MM.1S (cell line): Measurements from ENCODE around the gene FGFR4.
A peak's percentile ranks its signal among the peaks of the same experiment; 100 is the strongest.

Experiments
- DNase-seq: peaks from one replicate; pipeline ENCODE4 v3.0.0-alpha.2; 2015
- H2AFZ ChIP-seq: fragments of 300-600 bp; sonication (generic); 2 replicates; pipeline ENCODE4 v1.6.0; 2016; ENCODE audit warnings: antibody characterized with exemption, low read length
- H3F3A ChIP-seq: fragments of 300-600 bp; sonication (generic); 2 replicates; pipeline ENCODE4 v1.6.1; 2016; ENCODE audit warnings: mild to moderate bottlenecking, antibody characterized with exemption, low read length, moderate library complexity, mixed read lengths; ENCODE audit not compliant: insufficient read depth
- H3K27ac ChIP-seq: fragments of 300-600 bp; sonication (generic); 2 replicates; pipeline ENCODE4 v1.5.1; 2016; ENCODE audit warnings: mild to moderate bottlenecking, low read length
- H3K27me3 ChIP-seq: fragments of 300-600 bp; sonication (generic); replicated peaks from 2 replicates; pipeline ENCODE4 v1.6.0; 2016; ENCODE audit warnings: low read length; ENCODE audit not compliant: insufficient read depth
- H3K36me3 ChIP-seq: fragments of 300-600 bp; sonication (generic); replicated peaks from 2 replicates; pipeline ENCODE4 v1.6.1; 2016; ENCODE audit warnings: mild to moderate bottlenecking, low read length, mixed read lengths; ENCODE audit not compliant: insufficient read depth
- H3K4me1 ChIP-seq: fragments of 300-600 bp; sonication (generic); 2 replicates; pipeline ENCODE4 v1.6.1; 2016; ENCODE audit warnings: low read length, mixed read lengths
- H3K4me2 ChIP-seq: fragments of 300-600 bp; sonication (generic); 2 replicates; pipeline ENCODE4 v1.6.0; 2016; ENCODE audit warnings: low read depth, low read length
- H3K4me3 ChIP-seq: fragments of 300-600 bp; sonication (generic); 2 replicates; pipeline ENCODE4 v1.5.1; 2016; ENCODE audit warnings: low read length, mixed read lengths
- H3K79me2 ChIP-seq: fragments of 300-600 bp; sonication (generic); 2 replicates; pipeline ENCODE4 v1.6.1; 2016; ENCODE audit warnings: mixed run types, low read length, mixed read lengths
- H3K9ac ChIP-seq: fragments of 300-600 bp; sonication (generic); 2 replicates; pipeline ENCODE4 v1.6.1; 2016; ENCODE audit warnings: low read length, mixed read lengths
- H3K9me2 ChIP-seq: fragments of 300-600 bp; sonication (generic); replicated peaks from 2 replicates; pipeline ENCODE4 v1.6.1; 2016; ENCODE audit warnings: mild to moderate bottlenecking, low read length, mixed read lengths; ENCODE audit not compliant: insufficient read depth
- H3K9me3 ChIP-seq: fragments of 300-600 bp; sonication (generic); replicated peaks from 2 replicates; pipeline ENCODE4 v1.6.1; 2016; ENCODE audit warnings: mild to moderate bottlenecking, low read length, mixed read lengths; ENCODE audit not compliant: insufficient read depth
- H4K20me1 ChIP-seq: fragments of 300-600 bp; sonication (generic); 2 replicates; pipeline ENCODE4 v1.6.1; 2016; ENCODE audit warnings: mild to moderate bottlenecking, low read length, moderate library complexity, mixed read lengths; ENCODE audit not compliant: insufficient read depth
- CTCF ChIP-seq: fragments of 300-600 bp; sonication (generic); IDR thresholded peaks from 2 replicates; pipeline ENCODE4 v1.5.1; 2016; ENCODE audit warnings: antibody characterized with exemption, low read length, mixed read lengths
- EZH2 ChIP-seq: fragments of 300-600 bp; sonication (generic); optimal IDR thresholded peaks from 2 replicates; pipeline ENCODE3; 2017; ENCODE audit warnings: low read depth, mild to moderate bottlenecking, antibody characterized with exemption, low read length, mixed read lengths
- EZH2phosphoT487 ChIP-seq: fragments of 300-600 bp; sonication (generic); IDR thresholded peaks from 2 replicates; pipeline ENCODE4 v1.6.1; 2018; ENCODE audit warnings: antibody characterized with exemption, low read length

FGFR4 gene

DNA sequence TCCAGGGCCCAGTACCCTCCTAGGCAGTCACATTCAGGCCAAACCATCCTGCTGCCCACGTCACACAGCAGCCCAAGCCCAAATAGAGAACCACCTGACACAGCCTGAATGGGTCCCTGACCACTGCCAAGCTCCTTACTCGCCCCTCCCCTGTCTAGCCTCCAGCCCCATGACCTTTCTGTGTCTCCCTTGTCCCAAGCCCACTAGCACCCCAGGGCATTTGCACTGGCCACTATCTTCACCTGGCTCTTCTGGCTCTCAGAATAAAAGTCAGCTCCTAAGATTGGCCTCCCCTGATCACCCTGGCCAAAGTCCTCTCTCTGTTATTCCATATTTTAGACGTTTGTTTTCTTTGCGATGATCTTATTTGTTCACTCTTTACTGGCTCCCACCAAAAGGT is 20.4 kb downstream of the FGFR4 start:
- no peaks in the 10 kb centered on the region for H3K9me3 ChIP-seq
- H3K4me2 ChIP-seq, result no peak overlapping the region
- H3K36me3 ChIP-seq, result no peaks in the 10 kb centered on the region
- TF ChIP-seq EZH2 (no peak), EZH2phosphoT487 (no peak), CTCF (no peak)
- H3K9me2 ChIP-seq, result no peaks in the 10 kb centered on the region
- H3K79me2 ChIP-seq, result no peaks in the 10 kb centered on the region
- H3K9ac ChIP-seq, result no peak overlapping the region
- DNase-seq, result no peak
- no peak overlapping the region for H3K27ac ChIP-seq
- H3K4me3 ChIP-seq, result no peak overlapping the region
- H3F3A ChIP-seq, result no peaks in the 10 kb centered on the region
- no peaks in the 10 kb centered on the region; the same call in 1 of the 2 replicates for H3K27me3 ChIP-seq
- no peak overlapping the region for H2AFZ ChIP-seq
- H4K20me1 ChIP-seq, result no peaks in the 10 kb centered on the region
- no peaks in the 10 kb centered on the region for H3K4me1 ChIP-seq

- H3F3A ChIP-seq, result no peaks in the 10 kb centered on the region
Measured at GRCh38 chr5:177109810-177110209, 23.1 kb downstream of the FGFR4 start.

GRCh38 chr5:177111720-177112394 is 25.1 kb downstream of the FGFR4 start:
- peak; percentile 42 for DNase-seq
- 0 out of 2 replicates have a peak, but pooled peaks cover 6% of the 10 kb centered on the region for H3K4me1 ChIP-seq
- no peak overlapping the region for H3K27ac ChIP-seq
- H3K36me3 ChIP-seq, result no peaks in the 10 kb centered on the region
- H3K4me3 ChIP-seq, result no peak overlapping the region; the same call in 1 of the 2 replicates
- H3F3A ChIP-seq, result no peaks in the 10 kb centered on the region
- no peaks in the 10 kb centered on the region for H4K20me1 ChIP-seq
- peak overlapping the region; percentile 59 for H2AFZ ChIP-seq
- H3K4me2 ChIP-seq, result peak overlapping the region; percentile 30
- H3K9me3 ChIP-seq, result no peaks in the 10 kb centered on the region
- no peaks in the 10 kb centered on the region for H3K79me2 ChIP-seq
- H3K9ac ChIP-seq, result no peak overlapping the region
- TF ChIP-seq EZH2 (no peak), CTCF (peak; percentile 95), EZH2phosphoT487 (no peak)
- no peaks in the 10 kb centered on the region for H3K9me2 ChIP-seq
- H3K27me3 ChIP-seq, result no peaks in the 10 kb centered on the region

More at GRCh38 chr5:177109810-177110209, 23.1 kb downstream of the FGFR4 start:
- no peak overlapping the region for H3K9ac ChIP-seq
- H3K79me2 ChIP-seq, result no peaks in the 10 kb centered on the region
- no peak overlapping the region for H2AFZ ChIP-seq
- H3K9me2 ChIP-seq, result no peaks in the 10 kb centered on the region
- no peak for DNase-seq
- H3K4me3 ChIP-seq, result no peak overlapping the region
- H3K4me1 ChIP-seq, result 0 out of 2 replicates have a peak, but pooled peaks cover 6% of the 10 kb centered on the region
- TF ChIP-seq EZH2 (no peak), EZH2phosphoT487 (no peak), CTCF (no peak)
- no peaks in the 10 kb centered on the region for H3K36me3 ChIP-seq
- no peak overlapping the region for H3K4me2 ChIP-seq
- H3K27ac ChIP-seq, result no peak overlapping the region
- H3K27me3 ChIP-seq, result no peaks in the 10 kb centered on the region
- H3K9me3 ChIP-seq, result no peaks in the 10 kb centered on the region
- H4K20me1 ChIP-seq, result no peaks in the 10 kb centered on the region
